Breast epithelium (tissue), 3 donors: ENCODE results near the gene TRIM31.

Source experiments
- CTCF ChIP-seq, 3 donors: fragments of 450-650 bp; IDR thresholded peaks; one replicate each; pipeline ENCODE4 v1.5.1; 2016 to 2017; ENCODE audit warnings: antibody characterized with exemption in 3 of 3, mild to moderate bottlenecking in 3 of 3, moderate library complexity in 3 of 3
- POLR2A ChIP-seq: fragments of 450-650 bp; IDR thresholded peaks from one replicate; pipeline ENCODE4 v1.6.1; 2016; ENCODE audit warnings: antibody characterized with exemption, mild to moderate bottlenecking, moderate library complexity
- POLR2AphosphoS5 ChIP-seq, 3 donors: sonication (generic); formaldehyde crosslinking; IDR thresholded peaks; one replicate each; pipeline ENCODE4 v1.6.1; 2017; ENCODE audit warnings: antibody characterized with exemption in 3 of 3

DNA sequence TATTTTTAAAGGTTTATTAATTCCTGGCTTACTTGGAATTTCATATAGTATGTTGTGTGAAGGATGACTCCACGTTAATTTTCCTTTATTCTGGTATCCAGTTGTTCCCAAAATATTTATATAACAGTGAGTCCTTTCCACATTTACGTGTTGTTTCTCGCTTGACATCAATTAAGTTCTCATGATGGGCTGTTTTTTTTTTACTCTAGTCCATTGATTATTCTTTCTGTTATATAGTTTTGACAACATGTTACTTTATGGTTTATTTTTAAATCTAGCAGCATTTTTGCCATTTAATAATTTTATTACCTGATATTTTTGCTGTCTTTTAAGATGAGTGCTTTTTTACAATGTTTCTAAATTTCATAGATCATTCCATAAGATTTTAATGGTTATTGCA, 29.8 kb upstream of the TRIM31 start:
- no peak for TF ChIP-seq CTCF (IDR thresholded peaks at IDR 0.05)
- TF ChIP-seq POLR2AphosphoS5 (IDR thresholded peaks at IDR 0.05): no peak
- no peak for TF ChIP-seq POLR2A
